Osteocyte (in vitro differentiated cells): Measurements from ENCODE around the gene HEATR3. TPM values are rescaled to one million over a fixed set of nuclear protein-coding genes. Genes with fewer than 3 reads are reported as not detected.

ENCODE experiments used
- DNase-seq: peaks from one replicate; pipeline ENCODE4 v3.0.0; 2021; ENCODE audit warnings: mixed read lengths; ENCODE audit not compliant: unreplicated experiment; ENCODE audit errors: extremely low spot score
- H3K27ac Mint-ChIP-seq: one replicate; pipeline ENCODE4 v1.8.0; 2021; ENCODE audit warnings: mild to moderate bottlenecking, mixed read lengths; ENCODE audit not compliant: unreplicated experiment
- H3K27me3 Mint-ChIP-seq: one replicate; pipeline ENCODE4 v1.8.0; 2021; ENCODE audit warnings: mixed read lengths; ENCODE audit not compliant: unreplicated experiment
- H3K36me3 Mint-ChIP-seq: one replicate; pipeline ENCODE4 v1.8.0; 2021; ENCODE audit warnings: mixed read lengths; ENCODE audit not compliant: unreplicated experiment
- H3K4me1 Mint-ChIP-seq: one replicate; pipeline ENCODE4 v1.8.0; 2021; ENCODE audit warnings: mixed read lengths; ENCODE audit not compliant: unreplicated experiment
- H3K4me3 Mint-ChIP-seq: one replicate; pipeline ENCODE4 v1.8.0; 2021; ENCODE audit warnings: mild to moderate bottlenecking, moderate library complexity, mixed read lengths; ENCODE audit not compliant: unreplicated experiment
- H3K9me3 Mint-ChIP-seq: one replicate; pipeline ENCODE4 v1.8.0; 2021; ENCODE audit warnings: mixed read lengths; ENCODE audit not compliant: unreplicated experiment
- total RNA-seq: library from RNA; stranded (reverse); gene quantifications from 2 replicates; pipeline ENCODE4 v1.2.1, GENCODE V29; 2021
- TF ChIP-seq, protein P1 (sequence below): fragments of 200-600 bp; sonication (generic); IDR thresholded peaks from 2 replicates; pipeline ENCODE4 v1.5.0; 2021; ENCODE audit warnings: antibody characterized with exemption, mild to moderate bottlenecking, moderate library complexity

HEATR3 gene
- total RNA-seq, 1 donor from 2014 or later, result 19.4 TPM

DNA sequence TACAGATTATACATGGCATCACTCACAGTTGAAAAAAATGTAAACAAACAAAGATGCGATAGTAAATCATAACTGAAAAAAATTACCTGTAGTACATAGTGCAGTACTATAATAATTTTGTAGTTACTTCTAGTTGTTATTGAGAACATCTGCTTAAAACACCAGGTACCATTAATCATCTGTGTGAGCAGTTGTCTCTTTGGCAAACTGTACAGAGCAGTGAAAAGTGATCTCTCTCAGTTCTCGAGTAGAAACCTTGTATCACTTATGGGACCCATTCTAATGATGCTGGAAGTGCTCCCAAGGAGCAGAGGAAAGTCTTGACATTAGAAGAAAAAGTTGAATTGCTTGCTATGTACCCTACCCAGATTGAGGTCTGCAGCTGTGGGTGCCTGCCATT is 78.4 kb downstream of the HEATR3 start:
- TF ChIP-seq, protein P1, sequence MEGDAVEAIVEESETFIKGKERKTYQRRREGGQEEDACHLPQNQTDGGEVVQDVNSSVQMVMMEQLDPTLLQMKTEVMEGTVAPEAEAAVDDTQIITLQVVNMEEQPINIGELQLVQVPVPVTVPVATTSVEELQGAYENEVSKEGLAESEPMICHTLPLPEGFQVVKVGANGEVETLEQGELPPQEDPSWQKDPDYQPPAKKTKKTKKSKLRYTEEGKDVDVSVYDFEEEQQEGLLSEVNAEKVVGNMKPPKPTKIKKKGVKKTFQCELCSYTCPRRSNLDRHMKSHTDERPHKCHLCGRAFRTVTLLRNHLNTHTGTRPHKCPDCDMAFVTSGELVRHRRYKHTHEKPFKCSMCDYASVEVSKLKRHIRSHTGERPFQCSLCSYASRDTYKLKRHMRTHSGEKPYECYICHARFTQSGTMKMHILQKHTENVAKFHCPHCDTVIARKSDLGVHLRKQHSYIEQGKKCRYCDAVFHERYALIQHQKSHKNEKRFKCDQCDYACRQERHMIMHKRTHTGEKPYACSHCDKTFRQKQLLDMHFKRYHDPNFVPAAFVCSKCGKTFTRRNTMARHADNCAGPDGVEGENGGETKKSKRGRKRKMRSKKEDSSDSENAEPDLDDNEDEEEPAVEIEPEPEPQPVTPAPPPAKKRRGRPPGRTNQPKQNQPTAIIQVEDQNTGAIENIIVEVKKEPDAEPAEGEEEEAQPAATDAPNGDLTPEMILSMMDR, result no peak
- Mint-ChIP-seq H3K4me1 (no peaks in the 10 kb centered on the region), H3K4me3 (no peak overlapping the region), H3K36me3 (no peaks in the 10 kb centered on the region), H3K27ac (no peak overlapping the region), H3K27me3 (no peaks in the 10 kb centered on the region), H3K9me3 (no peaks in the 10 kb centered on the region)
- no peak for DNase-seq

DNA sequence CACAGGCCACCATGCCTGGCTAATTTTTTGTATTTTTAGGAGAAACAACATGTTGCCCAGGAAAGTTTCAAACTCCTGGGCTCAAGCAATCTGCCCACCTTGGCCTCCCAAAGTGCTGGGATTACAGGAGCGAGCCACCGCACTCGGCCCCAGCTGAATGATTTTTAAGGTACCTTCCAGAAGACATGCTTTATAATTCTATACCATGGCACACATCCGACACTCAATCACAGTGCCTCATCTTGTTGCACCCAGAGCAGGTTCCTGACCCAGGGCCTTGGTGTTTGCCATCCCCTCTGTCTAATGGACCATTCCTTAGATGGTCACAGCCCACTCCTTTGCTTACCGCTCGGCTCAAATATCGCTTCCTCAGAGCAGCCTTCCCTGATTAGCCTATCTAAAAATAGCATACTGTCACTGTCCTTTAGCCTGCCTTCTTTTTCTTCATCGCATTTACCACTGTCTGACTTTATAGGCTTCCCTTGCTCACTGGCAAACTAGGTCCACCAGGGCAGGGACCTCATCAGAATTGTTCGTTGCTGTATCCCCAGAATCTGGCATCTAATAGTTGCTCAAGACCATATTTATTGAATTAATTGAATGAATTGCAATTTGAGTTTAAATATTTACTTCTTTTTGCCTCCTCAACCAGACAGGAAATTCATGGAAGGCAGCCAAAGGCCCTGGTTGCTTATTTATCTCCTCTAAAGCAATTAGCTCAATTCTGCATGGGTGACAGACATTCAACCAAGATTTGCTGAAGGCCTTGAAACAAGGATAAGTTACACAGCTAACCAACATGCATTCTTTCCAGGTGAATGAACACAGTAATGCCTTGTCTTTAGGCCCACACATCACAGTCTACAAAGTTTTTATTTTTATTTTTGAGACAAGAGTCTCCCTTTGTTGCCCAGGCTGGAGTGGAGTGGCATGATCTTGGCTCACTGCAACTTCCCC is 81.0 kb downstream of the HEATR3 start:
- no peaks in the 10 kb centered on the region for H3K9me3 Mint-ChIP-seq
- H3K27me3 Mint-ChIP-seq, result no peaks in the 10 kb centered on the region
- TF ChIP-seq, protein P1, result no peak
- no peak overlapping the region for H3K27ac Mint-ChIP-seq
- H3K4me1 Mint-ChIP-seq, result peaks cover under 1% of the 10 kb centered on the region
- no peak for DNase-seq
- no peak overlapping the region for H3K4me3 Mint-ChIP-seq
- H3K36me3 Mint-ChIP-seq, result no peaks in the 10 kb centered on the region

DNA sequence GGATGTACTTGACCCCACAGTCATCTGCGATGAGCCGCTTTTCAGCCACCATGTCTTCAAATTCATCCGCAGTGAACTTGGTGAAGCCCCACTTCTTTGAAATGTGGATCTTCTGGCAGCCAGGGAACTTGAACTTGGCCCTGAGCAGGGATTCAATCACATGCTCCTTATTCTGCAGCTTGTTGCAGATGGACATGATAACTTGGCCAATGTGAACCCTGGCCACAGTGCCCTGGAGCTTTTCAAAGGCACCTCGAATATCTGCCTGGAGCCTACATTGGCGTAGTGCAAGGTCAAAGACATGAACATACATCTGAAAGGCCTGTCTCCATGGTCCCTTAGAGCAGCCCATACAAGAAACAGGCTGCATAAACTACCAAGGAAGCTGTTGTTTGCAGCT is 85.6 kb downstream of the HEATR3 start:
- Mint-ChIP-seq H3K4me3 (no peak overlapping the region), H3K4me1 (peaks cover 26% of the 10 kb centered on the region), H3K27me3 (no peaks in the 10 kb centered on the region), H3K9me3 (no peaks in the 10 kb centered on the region), H3K27ac (no peak overlapping the region), H3K36me3 (no peaks in the 10 kb centered on the region)
- DNase-seq, result no peak
- TF ChIP-seq, protein P1, result no peak

DNA sequence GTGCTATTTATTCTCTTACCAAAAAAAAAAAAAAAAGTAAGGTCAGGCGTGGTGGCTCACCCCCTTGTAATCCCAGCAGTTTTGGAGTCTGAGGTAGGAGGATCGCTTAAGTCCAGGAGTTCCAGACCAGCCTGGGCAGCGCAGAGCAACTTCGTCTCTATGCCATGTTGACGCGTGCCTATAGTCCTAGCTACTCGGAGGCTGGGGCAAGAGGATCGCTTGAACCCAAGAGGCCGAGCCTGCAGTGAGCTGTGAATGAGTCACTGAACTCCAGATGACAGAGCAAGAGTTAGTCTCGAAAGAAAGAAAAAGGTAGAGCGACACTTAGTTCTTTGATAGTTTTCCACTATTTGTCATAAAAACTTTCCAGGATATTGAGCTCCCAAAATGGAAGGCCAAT is 86.0 kb downstream of the HEATR3 start:
- Mint-ChIP-seq H3K27ac (peak overlapping the region; percentile 74), H3K4me1 (peaks cover 30% of the 10 kb centered on the region), H3K9me3 (no peaks in the 10 kb centered on the region), H3K36me3 (no peaks in the 10 kb centered on the region), H3K4me3 (peak overlapping the region; percentile 74), H3K27me3 (no peaks in the 10 kb centered on the region)
- DNase-seq, result no peak
- TF ChIP-seq, protein P1, result no peak

DNA sequence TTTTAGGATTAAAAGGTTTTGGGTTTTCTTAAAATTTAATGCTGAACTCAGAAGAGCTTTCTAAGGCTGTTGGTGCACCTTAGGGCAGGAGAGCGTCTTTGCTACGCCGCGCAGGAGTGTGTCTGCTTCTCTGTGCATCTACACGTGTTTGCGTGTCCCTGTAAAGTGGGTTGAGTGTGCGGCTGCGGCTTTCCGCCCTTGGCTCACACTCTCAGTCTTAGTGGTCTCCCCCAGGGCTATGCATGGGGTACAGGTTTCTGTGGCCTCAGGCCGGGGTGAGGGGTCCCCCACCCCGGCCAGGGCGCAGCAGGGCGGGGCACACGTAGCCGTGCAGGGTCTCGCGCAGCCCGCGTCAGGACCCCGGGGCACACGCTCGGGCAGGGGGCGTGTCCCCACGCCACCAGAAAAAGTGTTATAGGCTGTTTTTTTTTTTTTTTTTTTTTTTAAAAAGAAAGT is 86.6 kb downstream of the HEATR3 start:
- Mint-ChIP-seq H3K4me1 (peaks cover 34% of the 10 kb centered on the region), H3K4me3 (peak overlapping the region; percentile 74), H3K9me3 (no peaks in the 10 kb centered on the region), H3K27me3 (no peaks in the 10 kb centered on the region), H3K36me3 (no peaks in the 10 kb centered on the region), H3K27ac (peak overlapping the region; percentile 74)
- no peak for DNase-seq
- TF ChIP-seq, protein P1, result no peak
